Measurements from ENCODE around the gene RNF39. TPM values are rescaled to one million over a fixed set of nuclear protein-coding genes. Genes with fewer than 3 reads are reported as not detected.
A peak's percentile ranks its signal among the peaks of the same experiment; 100 is the strongest.

Gene RNF39
- total RNA-seq, 1 experiment from 2014 or later, result 7.3 TPM

- Histone ChIP-seq H3K4me1 (replicated peaks; ENCODE audit: insufficient read depth) (peaks cover 61% of the 10 kb centered on the region), H3K27me3 (ENCODE audit: insufficient read depth, low read depth) (no peaks in the 10 kb centered on the region), H3K4me2 (peak overlapping the region; percentile 87), H3K9me3 (ENCODE audit: insufficient read depth, low read depth) (no peaks in the 10 kb centered on the region), H3K4me3 (peak overlapping the region; percentile 55), H3K27ac (peak overlapping the region; percentile 43), H4K20me1 (ENCODE audit: insufficient read depth) (no peaks in the 10 kb centered on the region), H3K9me2 (ENCODE audit: insufficient read depth) (no peaks in the 10 kb centered on the region), H3K79me2 (ENCODE audit: low read depth) (no peaks in the 10 kb centered on the region), H3K36me3 (ENCODE audit: low read depth) (no peaks in the 10 kb centered on the region), H3F3A (ENCODE audit: insufficient read depth, low read depth) (peaks cover 55% of the 10 kb centered on the region), H2AFZ (peak overlapping the region; percentile 78)
- ChIA-PET POLR2A (ENCODE audit: unreplicated experiment) (interaction anchor here (0.5 to 1.1 kb wide), 8 partner anchors 10 to 309 kb away, joined by 3 to 8 read pairs (median 5); partner anchors contain the start of gene POLR1H), CTCF (interaction anchor here (0.9 to 1.2 kb wide), 3 partner anchors 10 to 41 kb away, joined by 3 to 4 read pairs (median 4); no protein-coding TSS in a partner anchor)
- TSS peak; percentile 87 for BruUV-seq (replicated peaks)
- intact Hi-C loops (cut with micrococcal nuclease; ENCODE audit: unreplicated experiment), result loop anchor here (1.0 to 5.0 kb wide), 4 partner anchors 26 to 226 kb away; partner anchors contain the start of genes PPP1R11, RNF39, TRIM26 and TRIM39
- TF ChIP-seq EZH2 (IDR thresholded peaks at IDR 0.05; ENCODE audit: low read depth), result no peak
- TF ChIP-seq CTCF (conservative IDR thresholded peaks at IDR 0.05), result 0 out of 2 replicates have a peak, but pooled peaks have one; percentile 16
- peak; percentile 80 to 93 for DNase-seq
Observed at GRCh38 chr6:30101444-30102413, 26.2 kb upstream of the RNF39 start.

- no peaks in the 10 kb centered on the region for H3K9me2 ChIP-seq (ENCODE audit: insufficient read depth)
- no peak for TF ChIP-seq CTCF (conservative IDR thresholded peaks at IDR 0.05)
- no peak for TF ChIP-seq EZH2 (IDR thresholded peaks at IDR 0.05; ENCODE audit: low read depth)
- no peaks in the 10 kb centered on the region for H4K20me1 ChIP-seq (ENCODE audit: insufficient read depth)
- intact Hi-C loops (cut with micrococcal nuclease; ENCODE audit: unreplicated experiment), result loop anchor here (1.0 to 5.0 kb wide), 3 partner anchors 10 to 226 kb away; partner anchors contain the start of genes RNF39 and TRIM39
- no peaks in the 10 kb centered on the region for H3K79me2 ChIP-seq (ENCODE audit: low read depth)
- peak overlapping the region; percentile 55 for H3K4me3 ChIP-seq
- DNase-seq, result peak; percentile 78 to 90
- POLR2A ChIA-PET (ENCODE audit: unreplicated experiment), result interaction anchor here (0.5 to 1.1 kb wide), 3 partner anchors 25 to 135 kb away, joined by 5 to 8 read pairs (median 5); no protein-coding TSS in a partner anchor
- peaks cover 58% of the 10 kb centered on the region for H3F3A ChIP-seq (ENCODE audit: insufficient read depth, low read depth)
- peak overlapping the region; percentile 43 for H3K27ac ChIP-seq
- H3K4me2 ChIP-seq, result peak overlapping the region; percentile 87
- CTCF ChIA-PET, result interaction anchor here (1.2 kb wide), 1 partner anchor 9 kb away, joined by 4 read pairs; no protein-coding TSS in a partner anchor
- no peaks in the 10 kb centered on the region for H3K36me3 ChIP-seq (ENCODE audit: low read depth)
- BruUV-seq (replicated peaks), result no TSS peak
- H2AFZ ChIP-seq, result peak overlapping the region; percentile 73
- H3K27me3 ChIP-seq (ENCODE audit: insufficient read depth, low read depth), result no peaks in the 10 kb centered on the region
- no peaks in the 10 kb centered on the region for H3K9me3 ChIP-seq (ENCODE audit: insufficient read depth, low read depth)
- H3K4me1 ChIP-seq (replicated peaks; ENCODE audit: insufficient read depth), result peaks cover 70% of the 10 kb centered on the region
Observed at GRCh38 chr6:30100585-30101443, 25.2 kb upstream of the RNF39 start.
